MV-4-11 (cell line): ENCODE results near the gene KCNG3.
"Not testable (repeated sequence)": the region's sequence is repeated elsewhere in the genome, so short reads cannot be mapped to it uniquely, and the experiment has no call there.

Experiments
- DNase-seq: peaks from one replicate; lab custom pipeline; 2025; lab: John Stamatoyannopoulos, UW

KCNG3 gene

GRCh38 chr2:42429352-42429751 lies 64.4 kb downstream of the KCNG3 start:
- DNase-seq: no peak

- DNase-seq: peak; percentile 45
These were observed 68.1 kb downstream of the KCNG3 start for GRCh38 chr2:42425697-42426096.

- no peak for DNase-seq
These were observed 69.7 kb downstream of the KCNG3 start for GRCh38 chr2:42424033-42424432.

GRCh38 chr2:42421601-42422239 lies 72.1 kb downstream of the KCNG3 start:
- DNase-seq: no peak

- DNase-seq: no peak
These were observed 72.7 kb downstream of the KCNG3 start for GRCh38 chr2:42421157-42421485.

- DNase-seq: no peak
These were observed 79.1 kb downstream of the KCNG3 start for GRCh38 chr2:42414648-42415047.

GRCh38 chr2:42414158-42414557 lies 79.6 kb downstream of the KCNG3 start:
- DNase-seq: no peak

- DNase-seq: no peak
These were observed 82.9 kb downstream of the KCNG3 start for GRCh38 chr2:42410742-42411514.

- DNase-seq: no peak
These were observed 85.8 kb downstream of the KCNG3 start for GRCh38 chr2:42408009-42408408.

- no peak for DNase-seq
These were observed 86.3 kb downstream of the KCNG3 start for GRCh38 chr2:42407476-42407875.

- no peak for DNase-seq
These were observed 89.1 kb downstream of the KCNG3 start for GRCh38 chr2:42404676-42405075.

- DNase-seq: no peak
These were observed 92.0 kb downstream of the KCNG3 start for GRCh38 chr2:42401773-42402172.

GRCh38 chr2:42398052-42398451 lies 95.7 kb downstream of the KCNG3 start:
- not testable (repeated sequence) for DNase-seq

- not testable (repeated sequence) for DNase-seq
These were observed 100.5 kb downstream of the KCNG3 start for GRCh38 chr2:42393320-42393719.

GRCh38 chr2:42392191-42392590 lies 101.6 kb downstream of the KCNG3 start:
- no peak for DNase-seq
